ENCODE data around the gene MTAP.
"Not testable (repeated sequence)": the region's sequence is repeated elsewhere in the genome, so short reads cannot be mapped to it uniquely, and the experiment has no call there.

MTAP gene

GRCh38 chr9:21931428-21931827, 129.0 kb downstream of the MTAP start:
- DNase-seq: no peak

GRCh38 chr9:21933281-21933680, 130.8 kb downstream of the MTAP start:
- DNase-seq: no peak

GRCh38 chr9:21933865-21934264, 131.4 kb downstream of the MTAP start:
- DNase-seq: no peak

DNA sequence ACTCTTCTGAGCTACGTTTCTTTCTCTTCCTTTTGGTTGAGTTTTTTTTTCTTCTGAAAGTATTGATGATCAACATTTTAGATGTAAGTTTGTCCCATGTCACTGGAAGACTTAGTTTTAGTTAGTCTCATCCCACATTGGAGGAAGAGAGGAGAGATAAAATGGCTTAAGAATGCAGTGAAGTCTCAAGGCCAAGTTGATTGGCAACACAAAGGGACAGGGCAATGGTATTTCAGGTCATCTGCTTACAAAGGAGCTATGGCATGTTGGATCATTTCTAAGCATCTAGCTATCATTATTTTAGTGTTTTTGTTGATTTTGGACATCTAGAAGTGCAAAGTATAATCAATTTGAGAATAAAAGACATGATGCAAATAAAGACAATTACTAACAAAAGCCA, 133.2 kb downstream of the MTAP start:
- no peak for DNase-seq

GRCh38 chr9:21936161-21936560, 133.7 kb downstream of the MTAP start:
- DNase-seq: no peak

GRCh38 chr9:21941337-21941995, 139.0 kb downstream of the MTAP start:
- no peak for DNase-seq

DNA sequence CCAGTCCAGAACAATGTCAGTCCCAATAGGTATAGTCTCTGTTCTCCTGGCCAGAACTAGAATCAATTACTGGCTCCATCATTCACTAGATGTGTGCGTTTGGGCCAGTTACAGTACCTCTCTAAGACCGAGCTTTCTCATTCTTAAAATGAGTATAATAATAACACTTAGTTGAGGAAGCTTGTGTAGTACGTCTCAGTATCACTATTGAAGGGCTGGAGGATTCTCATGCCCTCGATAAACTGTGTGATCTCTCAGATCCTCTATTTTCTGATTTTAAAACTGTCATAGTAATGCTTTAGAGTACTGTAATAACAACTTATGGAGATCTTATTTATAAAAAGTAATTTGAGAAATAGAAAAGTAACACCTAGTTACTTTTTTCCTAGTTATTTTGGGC, 141.0 kb downstream of the MTAP start:
- DNase-seq: no peak

DNA sequence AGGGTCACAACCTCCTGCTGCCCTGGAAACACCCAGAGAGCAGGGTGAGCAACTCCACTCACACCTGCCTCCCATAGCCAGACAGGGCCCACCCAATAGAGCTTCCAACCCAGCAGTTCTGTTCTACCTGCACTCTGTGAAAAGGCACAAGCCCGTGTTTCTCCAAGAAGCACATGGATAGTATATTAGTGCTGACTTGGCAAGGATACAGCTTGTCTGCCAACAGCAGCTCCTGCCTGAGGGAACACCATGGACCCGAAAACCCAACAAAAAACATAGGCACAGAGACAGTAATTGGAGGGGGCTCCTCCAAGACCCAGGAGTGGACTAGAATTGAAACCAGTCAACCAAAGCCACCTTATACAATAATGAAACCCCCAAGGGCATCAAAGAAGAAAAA, 143.2 kb downstream of the MTAP start:
- no peak for DNase-seq

DNA sequence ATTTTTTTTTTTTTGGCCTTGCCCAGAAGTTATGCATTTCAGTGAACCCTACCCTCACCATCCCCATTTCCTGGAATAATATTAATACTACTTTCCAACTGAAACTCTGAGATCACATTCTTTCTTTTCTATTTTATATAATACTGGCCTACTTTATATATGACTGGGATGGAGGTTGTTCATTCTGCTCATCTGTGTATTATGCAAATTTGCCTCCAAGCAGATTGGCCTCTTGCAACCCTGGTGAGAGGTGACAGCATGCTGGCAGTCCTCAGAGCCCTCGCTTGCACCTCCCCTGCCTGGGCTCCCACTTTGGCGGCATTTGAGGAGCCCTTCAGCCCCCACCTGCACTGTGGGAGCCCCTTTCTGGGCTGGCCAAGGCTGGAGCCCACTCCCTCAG, 156.4 kb downstream of the MTAP start:
- no peak for DNase-seq

DNA sequence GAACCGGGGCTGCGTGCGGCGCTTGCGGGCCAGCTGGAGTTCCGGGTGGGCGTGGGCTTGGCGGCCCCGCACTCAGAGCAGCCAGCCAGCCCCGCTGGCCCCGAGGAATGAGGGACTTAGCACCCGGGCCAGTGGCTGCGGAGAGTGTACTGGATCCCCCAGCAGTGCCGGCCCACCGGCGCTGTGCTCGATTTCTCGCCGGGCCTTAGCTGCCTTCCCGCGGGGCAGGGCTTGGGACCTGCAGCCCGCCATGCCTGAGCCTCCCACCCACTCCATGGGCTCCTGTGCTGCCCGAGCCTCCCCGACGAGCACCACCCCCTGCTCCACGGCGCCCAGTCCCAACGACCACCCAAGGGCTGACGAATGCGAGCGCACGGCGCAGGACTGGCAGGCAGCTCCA, 156.8 kb downstream of the MTAP start:
- DNase-seq: not testable (repeated sequence)

- no peak for DNase-seq
Measured at GRCh38 chr9:21961569-21961968, 159.1 kb downstream of the MTAP start.

DNA sequence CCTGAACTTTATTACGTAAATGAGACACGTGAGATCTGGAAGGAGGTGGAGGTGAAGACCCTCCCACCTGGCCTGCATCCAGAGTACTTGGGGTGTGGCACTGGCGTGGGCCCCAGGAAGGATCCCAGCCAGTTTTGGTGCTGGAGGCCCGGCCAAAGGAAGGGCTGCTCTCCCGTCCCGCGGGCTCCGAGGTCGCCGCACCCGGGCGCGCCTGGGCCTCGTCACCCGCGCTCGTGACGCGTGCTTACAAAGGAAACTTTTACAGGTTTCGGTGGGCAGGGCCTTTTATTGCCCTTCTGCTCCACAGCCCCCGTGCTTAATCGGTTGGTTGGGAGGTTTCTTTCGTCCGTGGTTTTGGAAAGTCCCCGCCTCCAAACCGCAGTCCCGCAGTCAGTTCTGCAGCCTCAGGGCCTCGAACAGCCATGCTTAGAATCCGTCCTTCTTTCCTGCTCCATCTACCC, 162.5 kb downstream of the MTAP start:
- DNase-seq: no peak

DNA sequence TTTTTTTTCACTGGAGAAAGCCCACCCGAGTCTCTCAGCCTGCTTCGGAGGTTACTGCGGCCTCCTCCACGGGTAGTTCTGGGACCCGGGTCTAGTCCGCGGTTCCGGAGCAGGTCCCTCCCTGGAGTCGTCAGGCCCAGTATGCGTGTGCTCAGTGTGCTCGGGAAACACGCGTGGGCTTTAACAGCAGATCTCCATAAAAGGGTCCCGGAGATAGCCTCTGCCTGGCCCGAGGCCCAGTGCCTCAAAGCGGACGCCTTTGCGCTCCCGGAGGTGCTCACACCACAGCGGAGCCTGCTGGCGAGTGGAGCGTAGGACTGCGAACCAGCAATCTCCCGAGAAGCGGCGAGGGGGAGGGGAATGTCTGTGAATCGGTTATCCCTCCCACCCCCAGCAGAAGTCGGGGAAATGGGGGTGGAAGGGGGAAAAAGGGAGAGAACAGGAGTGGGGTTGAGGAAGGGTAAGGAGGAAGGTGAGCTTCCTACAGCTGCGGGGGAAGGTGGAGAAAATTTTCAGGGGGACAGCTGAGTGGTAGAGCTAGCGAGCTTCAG, 163.0 kb downstream of the MTAP start:
- no peak for DNase-seq

GRCh38 chr9:21966140-21966851, 163.9 kb downstream of the MTAP start:
- no peak for DNase-seq

DNA sequence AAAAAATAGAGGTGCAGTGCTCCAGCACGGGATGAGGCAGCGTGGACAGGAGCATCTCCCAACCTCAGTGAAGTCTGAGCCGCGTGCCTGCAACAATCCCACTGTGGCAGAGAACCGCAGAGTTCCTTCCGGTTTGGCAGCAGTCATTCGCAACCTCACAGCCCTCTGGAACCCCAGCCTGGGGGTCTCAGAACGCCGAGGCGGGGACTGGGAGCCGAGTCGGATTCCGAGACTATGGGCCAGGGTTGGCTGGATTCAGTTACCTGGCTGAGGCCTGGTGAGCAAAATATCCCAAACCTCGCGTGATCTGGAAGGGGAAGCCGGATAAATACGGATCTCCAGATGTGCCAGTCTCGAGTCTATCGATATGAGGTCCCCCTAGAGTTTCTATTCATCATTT, 164.7 kb downstream of the MTAP start:
- DNase-seq: no peak

DNA sequence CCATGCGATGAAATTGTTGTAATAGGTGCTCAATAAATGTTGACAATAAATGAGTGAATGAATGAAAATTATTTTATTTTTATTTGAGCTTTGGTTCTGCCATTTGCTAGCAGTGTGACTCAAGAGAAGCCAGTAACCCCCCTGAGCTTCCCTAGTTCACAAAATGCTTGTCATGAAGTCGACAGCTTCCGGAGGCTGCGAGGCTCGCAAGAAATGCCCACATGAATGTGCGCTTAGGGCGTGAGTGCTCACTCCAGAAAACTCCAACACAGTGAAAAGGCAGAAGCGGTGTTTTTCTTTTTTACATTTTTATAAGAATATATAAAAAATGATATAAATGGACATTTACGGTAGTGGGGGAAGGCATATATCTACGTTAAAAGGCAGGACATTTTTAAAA, 165.3 kb downstream of the MTAP start:
- DNase-seq: no peak

GRCh38 chr9:21968331-21969010, 166.0 kb downstream of the MTAP start:
- DNase-seq: no peak

- DNase-seq: no peak
Measured at GRCh38 chr9:21969011-21969940, 166.8 kb downstream of the MTAP start.

- DNase-seq: no peak
Measured at GRCh38 chr9:21969951-21970799, 167.7 kb downstream of the MTAP start.

GRCh38 chr9:21970800-21971640, 168.6 kb downstream of the MTAP start:
- DNase-seq: no peak

GRCh38 chr9:21972361-21972760, 169.9 kb downstream of the MTAP start:
- no peak for DNase-seq
